HepG2 (cell line): ENCODE results near the gene MXRA8. TPM values are rescaled to one million over a fixed set of nuclear protein-coding genes. Genes with fewer than 3 reads are reported as not detected.

ENCODE experiments used
- ATRX ChIP-seq: sonication (generic); formaldehyde crosslinking; IDR thresholded peaks from 2 replicates; pipeline ENCODE4 v1.4.0; 2020; ENCODE audit warnings: missing genetic modification reagents, borderline replicate concordance
- BRD4 ChIP-seq: sonication (generic); formaldehyde crosslinking; IDR thresholded peaks from 2 replicates; pipeline ENCODE4 v1.4.0; 2020; ENCODE audit warnings: missing genetic modification reagents
- CEBPZ ChIP-seq: IDR thresholded peaks from 2 replicates; pipeline ENCODE4 v1.6.1; 2012; ENCODE audit warnings: low read length, improper control_type of control experiment
- CHCHD3 ChIP-seq: sonication (generic); formaldehyde crosslinking; IDR thresholded peaks from 2 replicates; pipeline ENCODE4 v1.8.0; 2022; ENCODE audit warnings: mild to moderate bottlenecking, missing genetic modification reagents, moderate library complexity
- E2F1 ChIP-seq: sonication (generic); formaldehyde crosslinking; IDR thresholded peaks from 2 replicates; pipeline ENCODE4 v1.5.0; 2020; ENCODE audit warnings: missing genetic modification reagents
- EHMT2 ChIP-seq: fragments of 200-600 bp; sonication (generic); IDR thresholded peaks from 2 replicates; pipeline ENCODE4 v1.7.0; 2017; ENCODE audit warnings: antibody characterized with exemption, low read depth, low read length, borderline replicate concordance
- ETV5 ChIP-seq: IDR thresholded peaks from 2 replicates; pipeline ENCODE4 v1.6.1; 2018; ENCODE audit warnings: missing biosample characterization, missing genetic modification reagents, inconsistent platforms, borderline replicate concordance
- GRHL1 ChIP-seq: sonication (generic); formaldehyde crosslinking; conservative IDR thresholded peaks from 2 replicates; pipeline ENCODE4 v1.8.0; 2022; ENCODE audit warnings: missing genetic modification reagents
- GZF1 ChIP-seq: sonication (generic); formaldehyde crosslinking; IDR thresholded peaks from 2 replicates; pipeline ENCODE4 v1.5.1; 2020; ENCODE audit warnings: mild to moderate bottlenecking, missing genetic modification reagents
- KLF11 ChIP-seq: IDR thresholded peaks from 2 replicates; pipeline ENCODE4 v1.6.1; 2016; ENCODE audit warnings: missing compliant biosample characterization
- KLF15 ChIP-seq: sonication (generic); formaldehyde crosslinking; IDR thresholded peaks from 2 replicates; pipeline ENCODE4 v1.8.1; 2023; ENCODE audit warnings: borderline replicate concordance, mild to moderate bottlenecking, inconsistent platforms, missing genetic modification reagents, mixed read lengths
- PITX1 ChIP-seq: sonication (generic); formaldehyde crosslinking; IDR thresholded peaks from 2 replicates; pipeline ENCODE4 v1.5.1; 2020; ENCODE audit warnings: mild to moderate bottlenecking, missing genetic modification reagents
- PLRG1 ChIP-seq: fragments of 450-650 bp; conservative IDR thresholded peaks from 2 replicates; pipeline ENCODE4 v1.6.1; 2016
- SAP130 ChIP-seq: IDR thresholded peaks from 2 replicates; pipeline ENCODE4 v1.6.1; 2016; ENCODE audit warnings: low read depth
- SETDB1 ChIP-seq: sonication (generic); formaldehyde crosslinking; IDR thresholded peaks from 2 replicates; pipeline ENCODE4 v1.5.1; 2020; ENCODE audit warnings: missing genetic modification reagents, mild to moderate bottlenecking, borderline replicate concordance
- SMAD3 ChIP-seq: sonication (generic); formaldehyde crosslinking; IDR thresholded peaks from 2 replicates; pipeline ENCODE4 v1.4.0; 2020; ENCODE audit warnings: missing genetic modification reagents
- SSRP1 ChIP-seq: IDR thresholded peaks from 2 replicates; pipeline ENCODE4 v1.6.1; 2016; ENCODE audit warnings: control low read depth
- TCF7 ChIP-seq: sonication (generic); IDR thresholded peaks from 2 replicates; pipeline ENCODE4 v1.6.1; 2016; ENCODE audit warnings: antibody characterized with exemption, low read depth
- ZBTB43 ChIP-seq: sonication (generic); formaldehyde crosslinking; conservative IDR thresholded peaks from 2 replicates; pipeline ENCODE4 v1.4.0; 2020; ENCODE audit warnings: missing genetic modification reagents
- ZBTB7A ChIP-seq: sonication (generic); formaldehyde crosslinking; IDR thresholded peaks from 2 replicates; pipeline ENCODE4 v1.8.0; 2022; ENCODE audit warnings: mild to moderate bottlenecking, missing genetic modification reagents
- ZNF446 ChIP-seq: sonication (generic); formaldehyde crosslinking; IDR thresholded peaks from 2 replicates; pipeline ENCODE4 v1.5.0; 2020; ENCODE audit warnings: mild to moderate bottlenecking, missing genetic modification reagents
- ZNF577 ChIP-seq: sonication (generic); formaldehyde crosslinking; IDR thresholded peaks from 2 replicates; pipeline ENCODE4 v1.4.0; 2020; ENCODE audit warnings: mild to moderate bottlenecking, low read depth, missing genetic modification reagents, borderline replicate concordance
- ZNF644 ChIP-seq: IDR thresholded peaks from 2 replicates; pipeline ENCODE4 v1.6.1; 2016; ENCODE audit warnings: low read depth
- ZNF674 ChIP-seq: sonication (generic); formaldehyde crosslinking; IDR thresholded peaks from 2 replicates; pipeline ENCODE4 v1.5.0; 2020; ENCODE audit warnings: low read depth, mild to moderate bottlenecking, missing genetic modification reagents
- ZSCAN20 ChIP-seq: sonication (generic); formaldehyde crosslinking; IDR thresholded peaks from 2 replicates; pipeline ENCODE4 v1.4.0; 2020; ENCODE audit warnings: missing genetic modification reagents, mild to moderate bottlenecking, borderline replicate concordance
- polyA plus RNA-seq, 8 experiments: library from polyadenylated mRNA; depleted of rRNA in 3 of 8; stranded (reverse) in 7 of 8; unstranded in 1 of 8; fragments of >200 nt; fragmentation: Illumina TruSeq in 4 of 8; extraction: Trizol in 4 of 8; gene quantifications; 2 replicates each; pipeline versions ENCODE4 v1.2.1 to v1.2.3, GENCODE V29; 2011 to 2016; ENCODE audit warnings: low read depth in 4 of 8, missing spikeins in 1 of 8, mixed read lengths in 1 of 8; ENCODE audit not compliant: insufficient read depth in 1 of 8
- total RNA-seq, 5 experiments: library from RNA; depleted of rRNA; stranded (reverse); fragments of >200 nt; fragmentation: Illumina TruSeq; extraction: Trizol; gene quantifications; 2 replicates each; pipeline ENCODE4 v1.2.3, GENCODE V29; 2016; ENCODE audit warnings: low read depth in 1 of 5

Gene MXRA8
- total and polyA plus RNA-seq, 2 of the 13 experiments (the other 11 are each of a cell fraction or from before 2014, with no cell fraction given) = 19.8 to 44.8 TPM

GRCh38 chr1:1334835-1335234 is 23.5 kb downstream of the MXRA8 start (continued):
- TF ChIP-seq CEBPZ = no peak
- peak; percentile 79 for TF ChIP-seq GZF1
- TF ChIP-seq SSRP1 = no peak
- no peak for TF ChIP-seq PLRG1
- 0 out of 2 replicates have a peak, but pooled peaks have one; percentile 34 for TF ChIP-seq KLF15 (CRISPR knock-in tag)
- no peak for TF ChIP-seq E2F1 (CRISPR knock-in tag)
- peak; percentile 47; the same call in 1 of the 2 replicates for TF ChIP-seq ZBTB43
- TF ChIP-seq ZNF446 (CRISPR knock-in tag) = peak; percentile 77; the same call in 1 of the 2 replicates
- no peak for TF ChIP-seq CHCHD3 (CRISPR knock-in tag)
- no peak for TF ChIP-seq BRD4 (CRISPR knock-in tag)
- peak; percentile 73 for TF ChIP-seq SAP130
- no peak for TF ChIP-seq TCF7
- no peak for TF ChIP-seq ATRX
- peak; percentile 79; the same call in 1 of the 2 replicates for TF ChIP-seq EHMT2
- TF ChIP-seq SMAD3 = peak; percentile 65; the same call in 1 of the 2 replicates
- peak; percentile 58; the same call in 1 of the 2 replicates for TF ChIP-seq ZSCAN20 (CRISPR knock-in tag)
- no peak for TF ChIP-seq ETV5 (CRISPR knock-in tag)
- no peak for TF ChIP-seq ZNF577 (CRISPR knock-in tag)
- TF ChIP-seq GRHL1 = no peak
- TF ChIP-seq PITX1 (CRISPR knock-in tag) = peak; percentile 35; the same call in 1 of the 2 replicates
- TF ChIP-seq ZBTB7A (CRISPR knock-in tag) = peak; percentile 36; the same call in 1 of the 2 replicates
- peak; percentile 76; the same call in 1 of the 2 replicates for TF ChIP-seq KLF11 (CRISPR knock-in tag)
- TF ChIP-seq ZNF674 (CRISPR knock-in tag) = no peak
- TF ChIP-seq ZNF644 = no peak
- TF ChIP-seq SETDB1 = no peak
